MM.1S (cell line): ENCODE measurements around the gene TCF7.

ENCODE experiments used
- DNase-seq: peaks from one replicate; pipeline ENCODE4 v3.0.0-alpha.2; 2015
- H2AFZ ChIP-seq: fragments of 300-600 bp; sonication (generic); 2 replicates; pipeline ENCODE4 v1.6.0; 2016; ENCODE audit warnings: antibody characterized with exemption, low read length
- H3F3A ChIP-seq: fragments of 300-600 bp; sonication (generic); 2 replicates; pipeline ENCODE4 v1.6.1; 2016; ENCODE audit warnings: mild to moderate bottlenecking, antibody characterized with exemption, low read length, moderate library complexity, mixed read lengths; ENCODE audit not compliant: insufficient read depth
- H3K27ac ChIP-seq: fragments of 300-600 bp; sonication (generic); 2 replicates; pipeline ENCODE4 v1.5.1; 2016; ENCODE audit warnings: mild to moderate bottlenecking, low read length
- H3K27me3 ChIP-seq: fragments of 300-600 bp; sonication (generic); replicated peaks from 2 replicates; pipeline ENCODE4 v1.6.0; 2016; ENCODE audit warnings: low read length; ENCODE audit not compliant: insufficient read depth
- H3K36me3 ChIP-seq: fragments of 300-600 bp; sonication (generic); replicated peaks from 2 replicates; pipeline ENCODE4 v1.6.1; 2016; ENCODE audit warnings: mild to moderate bottlenecking, low read length, mixed read lengths; ENCODE audit not compliant: insufficient read depth
- H3K4me1 ChIP-seq: fragments of 300-600 bp; sonication (generic); 2 replicates; pipeline ENCODE4 v1.6.1; 2016; ENCODE audit warnings: low read length, mixed read lengths
- H3K4me2 ChIP-seq: fragments of 300-600 bp; sonication (generic); 2 replicates; pipeline ENCODE4 v1.6.0; 2016; ENCODE audit warnings: low read depth, low read length
- H3K4me3 ChIP-seq: fragments of 300-600 bp; sonication (generic); 2 replicates; pipeline ENCODE4 v1.5.1; 2016; ENCODE audit warnings: low read length, mixed read lengths
- H3K79me2 ChIP-seq: fragments of 300-600 bp; sonication (generic); 2 replicates; pipeline ENCODE4 v1.6.1; 2016; ENCODE audit warnings: mixed run types, low read length, mixed read lengths
- H3K9ac ChIP-seq: fragments of 300-600 bp; sonication (generic); 2 replicates; pipeline ENCODE4 v1.6.1; 2016; ENCODE audit warnings: low read length, mixed read lengths
- H3K9me2 ChIP-seq: fragments of 300-600 bp; sonication (generic); replicated peaks from 2 replicates; pipeline ENCODE4 v1.6.1; 2016; ENCODE audit warnings: mild to moderate bottlenecking, low read length, mixed read lengths; ENCODE audit not compliant: insufficient read depth
- H3K9me3 ChIP-seq: fragments of 300-600 bp; sonication (generic); replicated peaks from 2 replicates; pipeline ENCODE4 v1.6.1; 2016; ENCODE audit warnings: mild to moderate bottlenecking, low read length, mixed read lengths; ENCODE audit not compliant: insufficient read depth
- H4K20me1 ChIP-seq: fragments of 300-600 bp; sonication (generic); 2 replicates; pipeline ENCODE4 v1.6.1; 2016; ENCODE audit warnings: mild to moderate bottlenecking, low read length, moderate library complexity, mixed read lengths; ENCODE audit not compliant: insufficient read depth
- EZH2 ChIP-seq: fragments of 300-600 bp; sonication (generic); optimal IDR thresholded peaks from 2 replicates; pipeline ENCODE3; 2017; ENCODE audit warnings: low read depth, mild to moderate bottlenecking, antibody characterized with exemption, low read length, mixed read lengths
- EZH2phosphoT487 ChIP-seq: fragments of 300-600 bp; sonication (generic); IDR thresholded peaks from 2 replicates; pipeline ENCODE4 v1.6.1; 2018; ENCODE audit warnings: antibody characterized with exemption, low read length
- TF ChIP-seq, protein P1 (sequence below): fragments of 300-600 bp; sonication (generic); IDR thresholded peaks from 2 replicates; pipeline ENCODE4 v1.5.1; 2016; ENCODE audit warnings: antibody characterized with exemption, low read length, mixed read lengths

TCF7 gene

DNA sequence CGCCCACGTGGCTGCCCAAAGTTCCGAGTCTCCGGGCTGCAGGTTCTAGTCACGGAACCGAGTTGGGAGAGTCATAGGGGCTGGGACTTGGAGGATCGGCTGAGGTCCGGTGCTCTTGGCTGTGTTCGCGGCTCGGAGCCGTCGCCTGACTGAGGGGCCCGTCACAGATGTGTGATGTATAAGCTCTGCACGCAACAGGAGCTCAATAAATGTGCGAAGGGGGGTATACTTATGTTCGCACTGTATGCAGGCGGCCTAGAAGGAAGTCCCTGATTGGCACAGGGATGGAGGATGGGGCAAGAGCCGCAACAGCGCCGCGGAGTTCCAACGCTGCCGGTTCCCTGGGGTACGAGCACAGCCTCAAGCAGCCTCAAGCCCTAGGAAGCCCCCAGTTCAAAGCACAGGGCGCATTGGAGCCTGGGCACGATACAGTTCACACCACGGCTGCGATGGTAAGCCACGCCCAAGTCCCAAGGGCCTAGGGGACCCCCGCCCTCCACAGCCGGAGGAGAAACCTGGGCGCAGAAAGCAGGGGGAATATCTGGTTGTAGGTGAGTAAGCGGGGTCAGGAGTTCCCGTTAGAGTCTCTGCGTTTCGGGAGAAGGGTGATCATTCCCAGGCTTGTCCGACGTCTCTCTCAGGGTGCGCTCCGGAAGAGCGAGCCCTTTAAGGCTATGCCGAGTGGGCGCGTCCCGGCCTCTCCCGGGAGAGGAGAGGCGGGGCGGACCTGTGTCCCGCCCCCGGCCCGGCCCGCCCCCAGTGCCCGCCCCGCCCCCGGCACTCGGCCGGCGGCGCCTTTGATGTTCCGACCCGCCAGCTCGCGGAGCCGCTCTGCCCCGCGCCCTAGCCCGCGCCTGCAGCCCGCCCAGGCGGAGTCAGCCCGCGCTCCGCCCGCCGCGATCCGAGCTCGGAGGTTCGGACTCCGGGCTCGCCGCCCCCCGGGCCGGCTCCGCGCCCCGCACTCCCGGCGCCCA, at the start of gene TCF7:
TSS of gene TCF7 (plus strand) at position 780 of the 974 bp plus-strand sequence. CDS start 226 bp downstream, outside the sequence.
- Histone ChIP-seq H3K9ac (peak within 1 kb of the TSS; percentile 42; the same call in 1 of the 2 replicates), H3K9me3 (no peaks in the 10 kb centered on the region), H3K9me2 (no peaks in the 10 kb centered on the region), H4K20me1 (no peaks in the 10 kb centered on the region), H3K36me3 (no peaks in the 10 kb centered on the region), H3K27me3 (peaks cover 16% of the 10 kb centered on the region), H3K27ac (no peak within 1 kb of the TSS), H3K4me3 (peak within 1 kb of the TSS; percentile 85), H3K4me1 (peaks cover 4% of the 10 kb centered on the region; the same call in 1 of the 2 replicates), H3F3A (no peaks in the 10 kb centered on the region), H3K79me2 (no peaks in the 10 kb centered on the region), H3K4me2 (peak within 1 kb of the TSS; percentile 98), H2AFZ (peak within 1 kb of the TSS; percentile 100)
- TF ChIP-seq, protein P1, sequence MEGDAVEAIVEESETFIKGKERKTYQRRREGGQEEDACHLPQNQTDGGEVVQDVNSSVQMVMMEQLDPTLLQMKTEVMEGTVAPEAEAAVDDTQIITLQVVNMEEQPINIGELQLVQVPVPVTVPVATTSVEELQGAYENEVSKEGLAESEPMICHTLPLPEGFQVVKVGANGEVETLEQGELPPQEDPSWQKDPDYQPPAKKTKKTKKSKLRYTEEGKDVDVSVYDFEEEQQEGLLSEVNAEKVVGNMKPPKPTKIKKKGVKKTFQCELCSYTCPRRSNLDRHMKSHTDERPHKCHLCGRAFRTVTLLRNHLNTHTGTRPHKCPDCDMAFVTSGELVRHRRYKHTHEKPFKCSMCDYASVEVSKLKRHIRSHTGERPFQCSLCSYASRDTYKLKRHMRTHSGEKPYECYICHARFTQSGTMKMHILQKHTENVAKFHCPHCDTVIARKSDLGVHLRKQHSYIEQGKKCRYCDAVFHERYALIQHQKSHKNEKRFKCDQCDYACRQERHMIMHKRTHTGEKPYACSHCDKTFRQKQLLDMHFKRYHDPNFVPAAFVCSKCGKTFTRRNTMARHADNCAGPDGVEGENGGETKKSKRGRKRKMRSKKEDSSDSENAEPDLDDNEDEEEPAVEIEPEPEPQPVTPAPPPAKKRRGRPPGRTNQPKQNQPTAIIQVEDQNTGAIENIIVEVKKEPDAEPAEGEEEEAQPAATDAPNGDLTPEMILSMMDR: no peak
- TF ChIP-seq EZH2 (no peak), EZH2phosphoT487 (no peak)
- DNase-seq: peak; percentile 76

DNA sequence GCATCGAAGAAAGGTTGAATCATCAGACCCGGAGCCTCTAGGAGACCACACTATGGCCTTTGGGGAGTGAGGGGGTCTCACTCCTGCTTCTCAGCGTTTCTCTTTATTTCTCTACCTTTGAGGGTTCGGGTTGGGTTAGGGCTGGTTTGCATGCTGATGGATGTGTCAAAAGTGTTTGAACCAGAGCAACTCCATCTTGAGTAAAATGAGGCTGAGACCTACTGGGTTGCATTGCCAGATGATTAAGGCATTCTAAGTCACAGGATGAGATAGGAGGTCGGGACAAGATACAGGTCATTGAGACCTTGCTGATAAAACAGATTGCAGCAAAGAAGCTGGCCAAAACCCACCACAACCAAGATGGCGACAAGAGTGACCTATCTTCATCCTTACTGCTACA, 44.9 kb upstream of the TCF7 start:
- no peaks in the 10 kb centered on the region for H3F3A ChIP-seq
- H3K9ac ChIP-seq: no peak overlapping the region
- no peak for TF ChIP-seq EZH2
- TF ChIP-seq, protein P1: no peak
- TF ChIP-seq EZH2phosphoT487: no peak
- no peaks in the 10 kb centered on the region for H3K36me3 ChIP-seq
- no peaks in the 10 kb centered on the region for H3K27me3 ChIP-seq
- no peak overlapping the region for H3K27ac ChIP-seq
- no peaks in the 10 kb centered on the region for H4K20me1 ChIP-seq
- no peak overlapping the region for H2AFZ ChIP-seq
- H3K9me2 ChIP-seq: no peaks in the 10 kb centered on the region
- no peaks in the 10 kb centered on the region for H3K79me2 ChIP-seq
- H3K4me2 ChIP-seq: no peak overlapping the region
- no peaks in the 10 kb centered on the region for H3K9me3 ChIP-seq
- H3K4me3 ChIP-seq: no peak overlapping the region
- no peaks in the 10 kb centered on the region for H3K4me1 ChIP-seq
- DNase-seq: no peak

DNA sequence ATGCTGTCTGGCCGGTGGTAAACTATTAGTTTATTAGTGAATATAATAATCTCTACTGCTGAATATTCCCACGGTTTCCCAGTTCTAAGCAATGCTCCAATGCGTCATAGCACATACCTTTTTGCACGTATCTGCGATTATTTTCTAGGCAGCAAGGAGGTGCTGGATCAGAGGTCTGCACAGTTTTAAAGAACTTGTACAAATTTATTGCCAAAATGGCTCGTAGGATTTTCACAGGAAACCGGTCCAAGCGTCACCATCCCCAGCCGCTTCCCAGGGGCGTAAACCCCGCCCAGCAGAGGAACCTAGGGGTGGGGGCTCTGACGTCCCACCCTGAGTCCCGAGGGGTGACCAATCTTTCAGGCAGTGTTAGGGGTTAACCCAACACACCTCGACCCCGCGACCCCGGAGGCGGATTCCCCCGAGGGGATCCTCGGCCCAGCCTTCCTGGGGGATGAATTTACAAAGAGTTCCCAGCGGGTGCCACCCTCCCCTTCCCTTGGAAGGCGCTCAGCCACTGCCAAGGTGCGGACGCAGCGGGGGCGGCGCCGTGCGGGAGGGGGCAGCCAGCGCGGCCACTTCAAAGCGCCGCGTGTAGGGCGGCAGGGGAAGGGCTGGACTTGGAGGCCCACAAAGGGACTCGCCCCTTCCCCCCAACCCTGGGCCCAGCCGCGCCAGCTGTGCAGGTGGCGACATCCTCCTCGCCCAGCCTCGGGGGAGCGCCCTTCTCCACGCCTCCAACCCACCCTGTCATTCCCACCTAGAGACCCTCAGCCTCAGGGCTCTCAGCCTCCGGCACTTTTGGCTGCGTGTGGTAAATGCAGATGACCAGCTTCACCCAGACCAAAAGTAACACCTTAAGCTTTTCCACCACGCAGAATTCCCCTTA, 43.5 kb upstream of the TCF7 start:
- H3K4me1 ChIP-seq: no peaks in the 10 kb centered on the region
- DNase-seq: no peak
- H3K27me3 ChIP-seq: no peaks in the 10 kb centered on the region
- no peaks in the 10 kb centered on the region for H3K9me2 ChIP-seq
- TF ChIP-seq EZH2 (no peak), EZH2phosphoT487 (no peak)
- TF ChIP-seq, protein P1: no peak
- H3K4me3 ChIP-seq: no peak overlapping the region
- no peaks in the 10 kb centered on the region for H3K9me3 ChIP-seq
- H3K27ac ChIP-seq: no peak overlapping the region
- H3F3A ChIP-seq: no peaks in the 10 kb centered on the region
- no peaks in the 10 kb centered on the region for H3K36me3 ChIP-seq
- H3K9ac ChIP-seq: no peak overlapping the region
- no peaks in the 10 kb centered on the region for H4K20me1 ChIP-seq
- no peak overlapping the region for H2AFZ ChIP-seq
- no peaks in the 10 kb centered on the region for H3K79me2 ChIP-seq
- H3K4me2 ChIP-seq: no peak overlapping the region
